HUDEP-2 (cell line): Measurements from ENCODE around the gene SDC3.

Experiments used
- DNase-seq, 76 experiments: peaks; one replicate each; lab custom pipeline; 2025; ENCODE audit not compliant: unreplicated experiment in 76 of 76; lab: John Stamatoyannopoulos, UW

The SDC3 gene

GRCh38 chr1:30929135-30929889 is 20.8 kb upstream of the SDC3 start:
- peak in 45 of 76 experiments; percentile 4 to 69 (median 33) for DNase-seq

GRCh38 chr1:30928789-30929134 is 20.2 kb upstream of the SDC3 start:
- DNase-seq = no peak

GRCh38 chr1:30928171-30928570 is 19.6 kb upstream of the SDC3 start:
- DNase-seq = no peak

- no peak for DNase-seq
These were observed 18.9 kb upstream of the SDC3 start for GRCh38 chr1:30927448-30927847.

- DNase-seq = peak in 1 of 76 experiments; percentile 4
These were observed 15.0 kb upstream of the SDC3 start for GRCh38 chr1:30923597-30923996.

GRCh38 chr1:30920827-30921226 is 12.3 kb upstream of the SDC3 start:
- peak in 35 of 76 experiments; percentile 5 to 58 (median 27) for DNase-seq

GRCh38 chr1:30919025-30919881 is 10.7 kb upstream of the SDC3 start:
- peak in 69 of 76 experiments; percentile 13 to 91 (median 61) for DNase-seq

GRCh38 chr1:30916296-30916695 is 7.7 kb upstream of the SDC3 start:
- DNase-seq = no peak

GRCh38 chr1:30915491-30916230 is 7.1 kb upstream of the SDC3 start:
- no peak for DNase-seq

- DNase-seq = no peak
These were observed 6.4 kb upstream of the SDC3 start for GRCh38 chr1:30914931-30915330.

- DNase-seq = no peak
These were observed 6.0 kb upstream of the SDC3 start for GRCh38 chr1:30914587-30914922.

- DNase-seq = no peak
These were observed 4.5 kb upstream of the SDC3 start for GRCh38 chr1:30912913-30913652.

- DNase-seq = no peak
These were observed 3.7 kb upstream of the SDC3 start for GRCh38 chr1:30912224-30912623.

- DNase-seq = peak in 58 of 76 experiments; percentile 10 to 79 (median 57)
These were observed 2.7 kb upstream of the SDC3 start for GRCh38 chr1:30911059-30911954.

- peak in 2 of 76 experiments; percentile 12 to 22 for DNase-seq
These were observed 959 bp upstream of the SDC3 start for GRCh38 chr1:30909365-30910068.

GRCh38 chr1:30908316-30908695 is 252 bp downstream of the SDC3 start:
- peak in 1 of 76 experiments; percentile 10 for DNase-seq

GRCh38 chr1:30907481-30908315 is 860 bp downstream of the SDC3 start:
- no peak for DNase-seq
